Gastroesophageal sphincter (tissue), 4 donors: ENCODE results near the gene EML4. TPM values are rescaled to one million over a fixed set of nuclear protein-coding genes. Genes with fewer than 3 reads are reported as not detected.

ENCODE experiments used
- ATAC-seq: fragments of 150-250 bp; one replicate; pipeline ENCODE4 v1.9.1; 2016; ENCODE audit warnings: mild to moderate bottlenecking, moderate library complexity
- H3K27ac ChIP-seq, 4 donors: fragments of 200-600 bp; sonication (generic) in 3 of 4; 1 replicate in 3 of 4; 2 replicates in 1 of 4; pipeline ENCODE4 v1.5.1; 2016 to 2019
- H3K27me3 ChIP-seq: fragments of 200-600 bp; sonication (generic); one replicate; pipeline ENCODE4 v1.5.1; 2019
- H3K36me3 ChIP-seq, 2 donors: fragments of 200-600 bp; sonication (generic); one replicate each; pipeline ENCODE4 v1.5.1; 2019; ENCODE audit warnings: control low read depth in 1 of 2
- H3K4me1 ChIP-seq, 3 donors: fragments of 200-600 bp; sonication (generic); 1 replicate in 2 of 3; 2 replicates in 1 of 3; pipeline ENCODE4 v1.5.1; 2016 to 2019; ENCODE audit warnings: control low read depth in 2 of 3
- H3K4me3 ChIP-seq, 2 donors: fragments of 200-600 bp; sonication (generic); one replicate each; pipeline ENCODE4 v1.5.1; 2019; ENCODE audit warnings: mild to moderate bottlenecking in 1 of 2, moderate library complexity in 1 of 2
- H3K9me3 ChIP-seq, 3 donors: fragments of 200-600 bp; sonication (generic); one replicate each; pipeline ENCODE4 v1.5.1; 2017 to 2019; ENCODE audit warnings: control low read depth in 2 of 3
- EP300 ChIP-seq: sonication (generic); formaldehyde crosslinking; IDR thresholded peaks from one replicate; pipeline ENCODE4 v1.6.1; 2017; ENCODE audit warnings: antibody characterized with exemption, mild to moderate bottlenecking
- POLR2A ChIP-seq, 2 donors: fragments of 450-650 bp; IDR thresholded peaks; one replicate each; pipeline ENCODE4 v1.6.1; 2017; ENCODE audit warnings: antibody characterized with exemption in 2 of 2, mild to moderate bottlenecking in 2 of 2, moderate library complexity in 1 of 2
- POLR2AphosphoS5 ChIP-seq: sonication (generic); formaldehyde crosslinking; IDR thresholded peaks from one replicate; pipeline ENCODE4 v1.6.1; 2017; ENCODE audit warnings: antibody characterized with exemption
- WGBS, 2 donors: methylation state at CpG; one replicate each; pipeline ENCODE4 v1.1.5; 2018; ENCODE audit warnings: low coverage in 1 of 2; 5-methylcytosine and 5-hydroxymethylcytosine counted together
- total RNA-seq, 4 donors: library from RNA; depleted of rRNA; stranded (reverse); fragments of >200 nt; gene quantifications; one replicate each; pipeline ENCODE4 v1.1.0, GENCODE V29; 2016
- TF ChIP-seq, protein P1 (sequence below), 4 experiments: fragments of 200-600 bp in 2 of 4; fragments of 450-650 bp in 2 of 4; sonication (generic) in 1 of 4; IDR thresholded peaks; one replicate each; pipeline ENCODE4 v1.5.1; 2017 to 2019; ENCODE audit warnings: antibody characterized with exemption in 4 of 4, mild to moderate bottlenecking in 2 of 4, moderate library complexity in 2 of 4

Gene EML4
- total RNA-seq, 4 donors from 2014 or later = 18.5 to 31.4 (median 23.7) TPM

DNA sequence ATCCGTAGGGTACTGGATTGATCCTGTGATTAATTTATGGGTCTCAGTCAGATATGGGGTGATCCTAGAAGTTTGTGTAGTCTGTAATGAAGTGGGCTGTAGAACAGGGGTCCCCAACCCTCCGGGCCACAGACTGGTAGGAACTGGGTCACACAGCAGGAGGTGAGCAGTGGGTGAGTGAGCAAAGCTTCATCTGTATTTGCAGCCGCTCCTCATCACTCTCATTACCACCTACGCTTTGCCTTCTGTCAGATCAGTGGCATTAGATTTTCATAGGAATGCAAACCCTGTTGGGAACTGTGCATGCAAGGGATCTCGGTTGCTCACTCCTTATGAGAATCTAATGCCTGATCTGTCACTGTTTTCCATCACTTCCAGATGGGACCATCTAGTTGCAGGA lies 48.8 kb downstream of the EML4 start:
- H3K27ac ChIP-seq = no peak overlapping the region
- H3K27me3 ChIP-seq = no peaks in the 10 kb centered on the region
- no peaks in the 10 kb centered on the region for H3K9me3 ChIP-seq
- peaks cover 0 to 8% (median 0%) of the 10 kb centered on the region in 3 donors for H3K4me1 ChIP-seq
- TF ChIP-seq POLR2AphosphoS5 = no peak
- TF ChIP-seq EP300 = no peak
- TF ChIP-seq, protein P1, sequence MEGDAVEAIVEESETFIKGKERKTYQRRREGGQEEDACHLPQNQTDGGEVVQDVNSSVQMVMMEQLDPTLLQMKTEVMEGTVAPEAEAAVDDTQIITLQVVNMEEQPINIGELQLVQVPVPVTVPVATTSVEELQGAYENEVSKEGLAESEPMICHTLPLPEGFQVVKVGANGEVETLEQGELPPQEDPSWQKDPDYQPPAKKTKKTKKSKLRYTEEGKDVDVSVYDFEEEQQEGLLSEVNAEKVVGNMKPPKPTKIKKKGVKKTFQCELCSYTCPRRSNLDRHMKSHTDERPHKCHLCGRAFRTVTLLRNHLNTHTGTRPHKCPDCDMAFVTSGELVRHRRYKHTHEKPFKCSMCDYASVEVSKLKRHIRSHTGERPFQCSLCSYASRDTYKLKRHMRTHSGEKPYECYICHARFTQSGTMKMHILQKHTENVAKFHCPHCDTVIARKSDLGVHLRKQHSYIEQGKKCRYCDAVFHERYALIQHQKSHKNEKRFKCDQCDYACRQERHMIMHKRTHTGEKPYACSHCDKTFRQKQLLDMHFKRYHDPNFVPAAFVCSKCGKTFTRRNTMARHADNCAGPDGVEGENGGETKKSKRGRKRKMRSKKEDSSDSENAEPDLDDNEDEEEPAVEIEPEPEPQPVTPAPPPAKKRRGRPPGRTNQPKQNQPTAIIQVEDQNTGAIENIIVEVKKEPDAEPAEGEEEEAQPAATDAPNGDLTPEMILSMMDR (IDR thresholded peaks at IDR 0.05) = no peak
- TF ChIP-seq POLR2A (IDR thresholded peaks at IDR 0.05) = no peak
- ATAC-seq = no peak
- 72 to 100% methylated on average over 5 of the region's 5 CpGs for WGBS, 2 donors
- H3K36me3 ChIP-seq = no peaks in the 10 kb centered on the region
- H3K4me3 ChIP-seq = no peak overlapping the region

DNA sequence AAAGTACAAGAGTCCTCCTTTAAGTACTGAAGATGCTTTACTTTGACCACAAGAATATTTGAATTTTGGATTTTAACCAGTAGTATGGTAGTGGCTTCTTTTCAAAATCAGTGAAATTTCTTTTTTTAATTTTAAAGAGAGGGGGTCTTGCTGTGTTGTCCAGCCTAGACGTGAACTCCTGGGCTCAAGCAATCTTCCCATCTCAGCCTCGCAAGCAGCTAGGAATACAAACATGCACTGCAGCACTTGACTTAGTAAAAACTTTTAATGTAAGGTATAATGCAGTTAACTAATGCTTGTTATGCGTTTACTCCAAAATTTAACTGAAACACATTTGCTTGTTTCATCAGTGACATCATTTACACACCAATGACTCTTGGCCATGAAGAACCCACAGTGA lies 49.6 kb downstream of the EML4 start:
- Histone ChIP-seq H3K27ac (no peak overlapping the region), H3K27me3 (no peaks in the 10 kb centered on the region), H3K4me3 (no peak overlapping the region), H3K9me3 (no peaks in the 10 kb centered on the region), H3K4me1 (peaks cover 0 to 8% (median 0%) of the 10 kb centered on the region in 3 donors), H3K36me3 (no peaks in the 10 kb centered on the region)
- TF ChIP-seq POLR2AphosphoS5 (no peak), POLR2A (IDR thresholded peaks at IDR 0.05) (no peak), EP300 (no peak)
- TF ChIP-seq, protein P1 (IDR thresholded peaks at IDR 0.05) = no peak
- WGBS, 2 donors = 95 to 100% methylated on average over 3 of the region's 3 CpGs
- no peak for ATAC-seq

DNA sequence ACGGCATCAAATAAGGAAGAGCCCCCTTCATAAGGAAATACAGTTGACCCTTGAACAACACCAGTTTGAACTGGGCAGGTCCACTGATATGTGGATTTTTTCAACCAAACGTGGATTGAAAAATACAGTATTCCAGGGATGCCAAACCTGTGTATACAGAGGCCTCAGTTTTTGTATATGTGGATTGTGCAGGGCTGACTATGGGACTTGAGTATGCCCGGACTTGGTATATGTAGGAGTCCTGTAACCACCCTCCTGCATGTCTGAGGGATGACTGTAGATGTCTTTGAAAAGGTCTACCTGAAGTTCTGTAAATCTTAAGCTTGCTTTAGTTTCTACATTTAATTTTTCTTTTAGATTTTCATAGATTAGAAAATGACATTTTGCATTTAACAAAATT lies 50.0 kb downstream of the EML4 start:
- peaks cover 0 to 8% (median 0%) of the 10 kb centered on the region in 3 donors for H3K4me1 ChIP-seq
- H3K4me3 ChIP-seq = no peak overlapping the region
- H3K27ac ChIP-seq = no peak overlapping the region
- TF ChIP-seq EP300 (no peak), POLR2A (IDR thresholded peaks at IDR 0.05) (no peak), POLR2AphosphoS5 (no peak)
- TF ChIP-seq, protein P1 (IDR thresholded peaks at IDR 0.05) = no peak
- ATAC-seq = no peak
- H3K9me3 ChIP-seq = no peaks in the 10 kb centered on the region
- H3K27me3 ChIP-seq = no peaks in the 10 kb centered on the region
- 98 to 100% methylated on average over 3 of the region's 3 CpGs for WGBS, 2 donors
- H3K36me3 ChIP-seq = no peaks in the 10 kb centered on the region

DNA sequence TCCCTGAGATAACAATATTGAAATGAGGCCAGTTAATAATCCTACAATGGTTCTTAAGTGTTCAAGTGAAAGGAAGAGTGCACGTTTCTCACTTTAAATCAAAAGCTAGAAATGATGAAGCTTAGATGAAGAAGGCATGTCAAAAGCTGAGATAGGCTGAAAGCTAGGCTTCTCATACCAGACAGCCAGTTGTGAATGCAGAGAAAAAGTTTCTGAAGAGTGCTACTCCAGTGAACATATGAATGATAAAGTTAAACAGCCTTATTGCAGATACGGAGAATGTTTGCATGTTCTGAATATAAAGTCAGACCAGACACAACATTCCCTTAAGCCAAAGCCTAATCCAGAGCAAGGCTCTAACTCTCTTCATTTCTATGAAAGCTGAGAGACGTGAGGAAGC lies 51.4 kb downstream of the EML4 start:
- no peaks in the 10 kb centered on the region for H3K27me3 ChIP-seq
- no peak overlapping the region for H3K4me3 ChIP-seq
- ATAC-seq = no peak
- 65 to 79% methylated on average over 3 of the region's 3 CpGs for WGBS, 2 donors
- peaks cover 0 to 13% (median 0%) of the 10 kb centered on the region in 3 donors for H3K4me1 ChIP-seq
- TF ChIP-seq POLR2AphosphoS5 = no peak
- TF ChIP-seq POLR2A (IDR thresholded peaks at IDR 0.05) = no peak
- no peak for TF ChIP-seq EP300
- TF ChIP-seq, protein P1 (IDR thresholded peaks at IDR 0.05) = no peak
- no peaks in the 10 kb centered on the region for H3K36me3 ChIP-seq
- no peak overlapping the region for H3K27ac ChIP-seq
- H3K9me3 ChIP-seq = no peaks in the 10 kb centered on the region

DNA sequence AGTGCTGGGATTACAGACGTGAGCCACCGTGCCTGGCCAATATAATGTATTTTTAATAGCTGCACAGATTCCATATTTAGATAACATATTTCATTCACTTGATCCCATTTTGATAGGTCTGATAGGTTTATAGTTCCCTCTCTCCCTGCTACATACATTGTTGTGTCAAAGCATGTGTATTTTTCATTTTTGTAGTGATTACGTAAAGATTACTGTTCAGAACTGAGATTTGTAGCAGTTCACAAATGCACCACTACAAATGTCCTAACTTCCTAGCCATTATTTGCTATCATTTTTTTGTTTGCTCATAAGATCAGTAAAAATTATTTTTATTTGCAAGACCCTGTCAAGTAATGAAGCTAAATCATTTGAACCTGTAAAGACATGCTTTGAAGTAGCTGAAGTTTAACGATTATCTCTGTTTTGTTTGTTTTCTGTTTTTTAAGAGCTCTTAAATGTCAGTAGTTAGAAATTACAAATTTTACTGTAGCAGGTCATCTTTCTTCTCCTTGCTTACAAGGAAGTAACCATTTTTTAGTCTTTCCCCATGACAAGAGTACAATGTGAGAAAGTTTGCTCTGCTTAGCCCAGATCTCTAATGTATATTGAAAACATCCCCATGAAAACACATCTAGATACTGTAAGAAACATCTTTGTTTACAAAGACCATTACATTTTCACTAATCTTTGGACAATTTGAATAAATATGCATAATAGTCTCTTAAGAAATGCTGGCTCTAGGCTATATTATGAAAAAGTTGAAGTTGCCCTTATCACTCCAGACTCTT lies 54.1 kb downstream of the EML4 start:
- Histone ChIP-seq H3K4me1 (peaks cover 0 to 13% (median 0%) of the 10 kb centered on the region in 3 donors), H3K27ac (no peak overlapping the region), H3K36me3 (no peaks in the 10 kb centered on the region), H3K9me3 (no peaks in the 10 kb centered on the region), H3K27me3 (no peaks in the 10 kb centered on the region), H3K4me3 (no peak overlapping the region)
- TF ChIP-seq, protein P1 (IDR thresholded peaks at IDR 0.05) = no peak
- TF ChIP-seq EP300 = no peak
- no peak for TF ChIP-seq POLR2AphosphoS5
- no peak for TF ChIP-seq POLR2A (IDR thresholded peaks at IDR 0.05)
- 82 to 88% methylated on average over 2 to 4 of the region's 4 CpGs for WGBS, 2 donors
- no peak for ATAC-seq
